A673 (cell line): ENCODE results near the gene FZD4. TPM values are rescaled to one million over a fixed set of nuclear protein-coding genes. Genes with fewer than 3 reads are reported as not detected.
A peak's percentile ranks its signal among the peaks of the same experiment; 100 is the strongest.
"Not testable (repeated sequence)": the region's sequence is repeated elsewhere in the genome, so short reads cannot be mapped to it uniquely, and the experiment has no call there.

Source experiments
- BruUV-seq: library from RNA; stranded (reverse); fragments of 400-500 nt; replicated peaks from 2 replicates; lab custom pipeline; 2021; lab: Mats Ljungman, UMichigan
- CTCF ChIA-PET: fragments of 300-600 bp; sonication (Branson Sonifier 250); formaldehyde crosslinking; loops from one replicate; lab custom pipeline; 2022; ENCODE audit warnings: antibody characterized with exemption; lab: Charles Lee
- POLR2A ChIA-PET: fragments of 300-600 bp; sonication (Branson Sonifier 250); formaldehyde crosslinking; loops from one replicate; lab custom pipeline; 2022; ENCODE audit warnings: antibody characterized with exemption; ENCODE audit not compliant: low non-redundant PET; lab: Charles Lee
- DNase-seq: peaks from one replicate; pipeline ENCODE4 v3.0.0-alpha.2; 2015; ENCODE audit warnings: low spot score
- H3K27ac ChIP-seq: fragments of 200-600 bp; sonication (generic); 2 replicates; pipeline ENCODE4 v1.5.1; 2016; ENCODE audit warnings: mixed run types, low read depth, mild to moderate bottlenecking, mixed read lengths, antibody characterized with exemption, low read length; ENCODE audit not compliant: poor library complexity, severe bottlenecking
- H3K27me3 ChIP-seq: fragments of 200-600 bp; sonication (generic); replicated peaks from 2 replicates; pipeline ENCODE4 v1.6.1; 2017; ENCODE audit warnings: mixed run types, low read depth, mild to moderate bottlenecking, mixed read lengths, antibody characterized with exemption, low read length; ENCODE audit not compliant: insufficient read depth, poor library complexity
- H3K36me3 ChIP-seq: fragments of 200-600 bp; sonication (generic); 2 replicates; pipeline ENCODE4 v1.6.1; 2016; ENCODE audit warnings: mixed run types, mild to moderate bottlenecking, mixed read lengths, antibody characterized with exemption, low read length; ENCODE audit not compliant: insufficient read depth, poor library complexity, severe bottlenecking
- H3K4me1 ChIP-seq: fragments of 200-600 bp; sonication (generic); 2 replicates; pipeline ENCODE4 v1.6.1; 2017; ENCODE audit warnings: mixed run types, mild to moderate bottlenecking, mixed read lengths, antibody characterized with exemption, low read length; ENCODE audit not compliant: insufficient read depth, poor library complexity, severe bottlenecking
- H3K4me3 ChIP-seq: fragments of 200-600 bp; sonication (generic); 2 replicates; pipeline ENCODE4 v1.5.1; 2016; ENCODE audit warnings: low read depth, mixed run types, mild to moderate bottlenecking, mixed read lengths, low read length; ENCODE audit not compliant: poor library complexity, severe bottlenecking
- H3K9me3 ChIP-seq: fragments of 200-600 bp; sonication (generic); 2 replicates; pipeline ENCODE4 v1.6.1; 2016; ENCODE audit warnings: mixed run types, low read depth, mild to moderate bottlenecking, mixed read lengths, antibody characterized with exemption, low read length; ENCODE audit not compliant: poor library complexity, severe bottlenecking
- EZH2 ChIP-seq: fragments of 200-600 bp; sonication (generic); IDR thresholded peaks from 2 replicates; pipeline ENCODE4 v1.6.1; 2017; ENCODE audit warnings: borderline replicate concordance, low read depth, mild to moderate bottlenecking, mixed read lengths, antibody characterized with exemption, low read length; ENCODE audit not compliant: poor library complexity, severe bottlenecking
- intact Hi-C: fragments of 100-400 bp; cut with micrococcal nuclease; formaldehyde crosslinking; loops from one replicate; pipeline ENCODE4 v1.10.0; 2022; ENCODE audit not compliant: unreplicated experiment
- total RNA-seq: library from RNA; stranded (reverse); gene quantifications from 2 replicates; pipeline ENCODE4 v1.2.3, GENCODE V29; 2021
- TF ChIP-seq, protein P1 (sequence below): fragments of 300-800, 200-600 bp; sonication (generic); conservative IDR thresholded peaks from 2 replicates; pipeline ENCODE4 v1.5.1; 2017; ENCODE audit warnings: low read depth, mild to moderate bottlenecking, antibody characterized with exemption, low read length, moderate library complexity, mixed read lengths

FZD4 gene
- total RNA-seq, 1 experiment from 2014 or later = 89.1 TPM

DNA sequence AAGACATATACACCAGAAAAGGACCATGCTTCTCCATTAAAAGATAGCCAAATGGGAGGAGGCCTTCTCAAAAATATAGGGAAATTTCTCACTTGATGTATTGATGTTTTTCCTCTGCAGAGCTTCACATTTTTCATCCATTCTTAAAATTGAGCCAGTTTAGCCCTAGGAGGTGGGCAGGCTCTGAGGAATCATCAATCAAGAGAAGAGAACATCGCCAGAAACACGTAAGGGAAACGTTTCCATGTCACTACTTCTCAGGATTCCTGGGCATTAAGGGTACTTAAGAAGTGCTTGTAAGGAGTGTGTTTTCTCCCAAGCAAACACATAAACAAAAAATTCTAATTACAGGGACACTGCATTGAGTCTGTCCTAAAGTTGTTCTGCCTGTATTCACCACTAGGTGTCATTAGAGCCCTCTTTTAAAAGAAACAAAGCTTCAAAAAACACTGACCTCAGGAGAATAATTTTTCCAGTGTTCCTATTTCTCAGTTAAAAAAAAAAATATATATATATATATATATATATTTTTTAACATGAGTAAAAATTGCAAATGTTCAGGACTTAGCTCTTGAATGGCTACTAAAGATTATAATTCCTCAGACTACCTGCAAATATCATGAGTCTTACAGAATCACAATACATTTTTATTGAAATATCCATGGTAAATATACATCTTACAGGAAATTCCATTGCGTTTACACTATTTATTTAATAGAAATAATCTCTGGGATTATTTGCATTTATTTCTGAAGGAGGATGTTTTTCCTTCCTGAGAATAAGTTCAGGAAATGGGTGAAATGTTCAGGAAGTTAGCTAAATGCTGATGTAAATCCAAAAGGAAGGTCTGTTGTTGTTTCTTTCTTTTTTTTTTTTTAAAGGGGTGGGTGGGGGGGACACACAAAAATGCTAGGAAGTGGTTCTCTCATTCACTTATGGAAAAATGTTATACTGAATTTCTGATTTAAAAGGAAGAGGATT lies 16.0 kb downstream of the FZD4 start:
- Histone ChIP-seq H3K36me3 (peaks cover 19% of the 10 kb centered on the region), H3K4me1 (peaks cover 85% of the 10 kb centered on the region), H3K27me3 (no peaks in the 10 kb centered on the region), H3K4me3 (peak overlapping the region; percentile 19), H3K9me3 (no peaks in the 10 kb centered on the region), H3K27ac (peak overlapping the region; percentile 97)
- peak; percentile 90 for DNase-seq
- TF ChIP-seq, protein P1, sequence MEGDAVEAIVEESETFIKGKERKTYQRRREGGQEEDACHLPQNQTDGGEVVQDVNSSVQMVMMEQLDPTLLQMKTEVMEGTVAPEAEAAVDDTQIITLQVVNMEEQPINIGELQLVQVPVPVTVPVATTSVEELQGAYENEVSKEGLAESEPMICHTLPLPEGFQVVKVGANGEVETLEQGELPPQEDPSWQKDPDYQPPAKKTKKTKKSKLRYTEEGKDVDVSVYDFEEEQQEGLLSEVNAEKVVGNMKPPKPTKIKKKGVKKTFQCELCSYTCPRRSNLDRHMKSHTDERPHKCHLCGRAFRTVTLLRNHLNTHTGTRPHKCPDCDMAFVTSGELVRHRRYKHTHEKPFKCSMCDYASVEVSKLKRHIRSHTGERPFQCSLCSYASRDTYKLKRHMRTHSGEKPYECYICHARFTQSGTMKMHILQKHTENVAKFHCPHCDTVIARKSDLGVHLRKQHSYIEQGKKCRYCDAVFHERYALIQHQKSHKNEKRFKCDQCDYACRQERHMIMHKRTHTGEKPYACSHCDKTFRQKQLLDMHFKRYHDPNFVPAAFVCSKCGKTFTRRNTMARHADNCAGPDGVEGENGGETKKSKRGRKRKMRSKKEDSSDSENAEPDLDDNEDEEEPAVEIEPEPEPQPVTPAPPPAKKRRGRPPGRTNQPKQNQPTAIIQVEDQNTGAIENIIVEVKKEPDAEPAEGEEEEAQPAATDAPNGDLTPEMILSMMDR = peak; percentile 76
- no peak for TF ChIP-seq EZH2
- BruUV-seq = no TSS peak
- POLR2A ChIA-PET = interaction anchor here (0.6 to 0.7 kb wide), 4 partner anchors 10 to 1498 kb away, joined by 3 to 13 read pairs (median 4); no protein-coding TSS in a partner anchor
- CTCF ChIA-PET = interaction anchor here (0.5 to 1.7 kb wide), 15 partner anchors 15 to 484 kb away, joined by 3 to 14 read pairs (median 3); no protein-coding TSS in a partner anchor
- intact Hi-C loops = loop anchor here (1.0 kb wide), 2 partner anchors 256 to 351 kb away; no protein-coding TSS in a partner anchor

GRCh38 chr11:86938203-86938899 lies 16.8 kb downstream of the FZD4 start:
- H3K4me1 ChIP-seq = peaks cover 94% of the 10 kb centered on the region
- BruUV-seq = no TSS peak
- no peaks in the 10 kb centered on the region for H3K27me3 ChIP-seq
- TF ChIP-seq EZH2 = no peak
- TF ChIP-seq, protein P1 = no peak
- H3K36me3 ChIP-seq = peaks cover 12% of the 10 kb centered on the region
- DNase-seq = peak; percentile 39
- peak overlapping the region; percentile 21 for H3K4me3 ChIP-seq
- POLR2A ChIA-PET = interaction anchor here (0.6 kb wide), 1 partner anchor 13 kb away, joined by 3 read pairs; no protein-coding TSS in a partner anchor
- intact Hi-C loops = no loop called here
- H3K27ac ChIP-seq = peak overlapping the region; percentile 94
- H3K9me3 ChIP-seq = no peaks in the 10 kb centered on the region
- CTCF ChIA-PET = interaction anchor here (0.5 to 1.7 kb wide), 9 partner anchors 14 to 485 kb away, joined by 3 to 14 read pairs (median 4); no protein-coding TSS in a partner anchor

- not testable (repeated sequence) for BruUV-seq
Observed at GRCh38 chr11:86937193-86937806, 17.9 kb downstream of the FZD4 start.

More at GRCh38 chr11:86937193-86937806, 17.9 kb downstream of the FZD4 start:
- POLR2A ChIA-PET, intact Hi-C loops, DNase-seq, H3K27me3 ChIP-seq, H3K4me3 ChIP-seq, H3K9me3 ChIP-seq: not testable (repeated sequence)
- peaks cover 12% of the 10 kb centered on the region for H3K36me3 ChIP-seq
- peak overlapping the region; percentile 94 for H3K27ac ChIP-seq
- H3K4me1 ChIP-seq = peaks cover 94% of the 10 kb centered on the region
- CTCF ChIA-PET = interaction anchor here (1.4 kb wide), 1 partner anchor 13 kb away, joined by 3 read pairs; no protein-coding TSS in a partner anchor
